Measurements from ENCODE around the gene RALGAPA1.

GRCh38 chr14:35600253-35600652 lies 208.8 kb downstream of the RALGAPA1 start:
- TF ChIP-seq POLR2A (IDR thresholded peaks at IDR 0.05; ENCODE audit: low read depth, low read length) (no peak), TAF1 (IDR thresholded peaks at IDR 0.05; ENCODE audit: borderline replicate concordance, low read depth, low read length) (no peak)

All from GM12892 (cell line).